Stimulated activated CD4-positive, alpha-beta T cell treated with anti-CD3 and anti-CD28 coated beads, TNF-alpha, amount 100 ng/mL, for 1 hour (primary cell): Measurements from ENCODE around the gene ZNF329.
"Not testable (repeated sequence)": the region's sequence is repeated elsewhere in the genome, so short reads cannot be mapped to it uniquely, and the experiment has no call there.

ENCODE experiments used
- DNase-seq, 3 donors: peaks; one replicate each; pipeline ENCODE4 v3.0.0-alpha.2; 2020; ENCODE audit warnings: low read depth in 3 of 3, low spot score in 1 of 3

ZNF329 gene

DNA sequence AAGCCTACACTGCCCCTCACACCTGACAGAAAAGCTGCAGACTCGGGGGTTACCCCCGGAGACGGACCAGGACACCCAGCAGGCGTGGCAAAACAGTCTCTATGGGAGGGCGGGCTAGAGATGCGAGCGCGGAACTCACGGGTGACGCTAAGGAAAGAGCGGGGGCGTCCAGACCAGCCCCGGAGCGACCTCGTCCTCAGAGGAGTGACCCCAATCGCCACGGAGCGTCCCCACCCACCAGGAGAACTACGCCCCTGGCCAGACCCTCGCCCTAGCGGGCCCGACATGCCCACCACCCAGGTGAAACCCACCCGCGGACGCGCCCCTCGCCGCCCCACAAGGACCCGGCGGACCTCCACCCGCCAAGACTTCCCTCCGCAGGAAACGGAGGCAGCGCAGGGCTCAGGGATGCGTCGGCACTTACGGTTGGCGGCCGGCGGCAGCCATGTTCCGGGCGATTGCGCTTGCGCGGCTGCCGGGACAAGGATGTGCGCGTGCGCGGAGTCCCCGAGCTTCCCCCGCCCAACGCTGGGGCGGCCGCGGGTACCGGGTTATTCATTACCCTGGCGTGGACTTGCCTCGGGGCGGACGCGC lies at the start of gene ZNF329:
ZNF329 (minus strand) TSS at position 462 of the 594 bp plus-strand sequence. CDS start 21,286 bp downstream, outside the sequence.
- DNase-seq = peak; percentile 77 to 96 (median 85)

DNA sequence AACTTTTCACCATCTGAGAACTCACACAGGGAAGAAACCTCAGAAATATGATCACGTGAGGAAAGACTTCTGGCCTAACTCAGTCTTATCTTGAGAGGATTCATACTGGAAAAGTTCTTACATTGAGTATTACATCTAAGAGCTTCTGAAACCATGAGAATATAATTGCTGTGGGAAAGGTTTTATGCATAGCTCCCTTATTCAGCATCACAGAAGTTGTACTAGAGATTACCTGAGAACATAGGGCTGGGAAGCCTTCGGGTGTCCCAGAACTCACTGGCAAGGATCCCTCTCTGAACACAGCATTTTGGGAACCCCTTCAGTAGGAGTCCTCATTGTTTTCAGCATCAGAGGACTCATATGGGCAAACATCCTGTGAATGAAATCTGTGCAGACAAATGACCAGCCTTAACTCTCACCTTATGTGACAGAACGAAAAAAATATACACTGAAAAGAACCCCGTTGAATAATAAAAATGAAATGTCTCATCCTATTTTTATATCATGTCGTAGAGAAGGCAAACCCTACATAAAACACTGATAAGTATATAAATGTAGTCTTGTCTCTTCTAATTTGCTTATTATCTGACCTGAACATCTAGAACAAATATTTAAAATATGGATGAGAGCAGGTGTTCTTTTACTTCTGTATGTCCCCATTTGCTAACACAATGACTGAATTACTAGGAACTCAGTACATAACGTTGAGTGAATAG lies 46.5 kb upstream of the ZNF329 start:
- no peak for DNase-seq

DNA sequence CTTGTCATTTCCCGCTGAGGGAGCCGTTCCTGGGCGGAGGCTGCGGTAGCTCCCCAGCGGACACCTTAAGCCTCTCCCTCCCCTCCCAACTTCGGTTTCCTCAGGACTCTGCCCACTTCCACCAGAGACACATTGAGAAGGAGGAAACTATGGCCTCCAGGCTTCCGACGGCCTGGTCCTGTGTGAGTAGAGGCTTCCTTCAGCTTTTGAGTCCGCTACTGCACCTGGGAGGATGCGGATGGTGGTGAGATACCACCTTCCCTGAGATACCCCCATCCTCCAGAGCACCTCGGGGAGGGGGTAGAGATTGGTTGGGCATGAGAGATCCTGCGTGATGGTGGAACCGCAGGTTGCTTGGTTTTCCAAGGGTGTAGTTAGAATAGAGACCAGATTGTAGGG lies 33.2 kb upstream of the ZNF329 start:
- DNase-seq = no peak

DNA sequence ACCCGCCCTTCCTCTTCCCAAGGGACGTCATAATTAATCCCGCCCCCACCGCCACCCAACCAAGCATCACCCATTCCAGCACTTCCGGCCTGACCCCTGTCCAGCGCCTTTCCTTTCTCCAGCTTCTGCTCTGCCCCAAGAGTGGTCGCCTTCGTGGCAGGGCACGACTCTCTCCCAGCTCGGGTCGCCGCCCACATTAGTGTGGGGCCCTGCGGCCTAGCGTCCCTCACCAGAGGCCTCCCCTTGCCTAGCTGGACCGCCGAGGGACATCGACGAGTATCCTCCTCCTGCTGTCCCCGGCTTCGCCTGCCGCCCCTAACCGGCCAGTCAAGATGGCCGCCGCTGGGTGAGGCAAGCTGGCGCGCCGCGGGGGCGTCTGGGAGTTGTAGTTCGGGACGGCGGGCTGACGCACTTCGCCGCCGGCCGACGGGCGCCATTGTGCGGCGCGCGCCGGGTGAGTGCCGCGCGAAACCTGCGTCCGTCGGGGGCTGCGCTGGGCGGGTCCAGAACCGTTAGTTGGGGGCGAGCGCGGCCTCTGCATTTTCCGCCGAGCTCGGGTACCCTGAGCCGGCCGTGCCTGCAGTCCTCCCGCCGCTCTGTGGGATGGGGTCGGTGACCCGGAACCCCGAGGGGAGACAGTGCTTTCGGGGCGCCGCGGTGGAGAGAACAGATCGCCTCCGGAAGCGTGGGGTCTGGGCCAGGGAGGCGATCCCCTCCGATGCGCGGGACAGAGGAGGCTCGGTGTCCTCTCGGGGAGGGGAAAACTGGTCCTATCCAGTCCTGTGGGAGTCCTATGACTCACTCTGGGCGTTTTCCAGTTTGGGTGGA lies 32.6 kb upstream of the ZNF329 start, which contains the start of gene ZNF274:
ZNF274 (plus strand) TSS at position 73 of the 828 bp plus-strand sequence. CDS start 905 bp downstream, outside the sequence.
- DNase-seq = peak; percentile 81 to 92 (median 83)

DNA sequence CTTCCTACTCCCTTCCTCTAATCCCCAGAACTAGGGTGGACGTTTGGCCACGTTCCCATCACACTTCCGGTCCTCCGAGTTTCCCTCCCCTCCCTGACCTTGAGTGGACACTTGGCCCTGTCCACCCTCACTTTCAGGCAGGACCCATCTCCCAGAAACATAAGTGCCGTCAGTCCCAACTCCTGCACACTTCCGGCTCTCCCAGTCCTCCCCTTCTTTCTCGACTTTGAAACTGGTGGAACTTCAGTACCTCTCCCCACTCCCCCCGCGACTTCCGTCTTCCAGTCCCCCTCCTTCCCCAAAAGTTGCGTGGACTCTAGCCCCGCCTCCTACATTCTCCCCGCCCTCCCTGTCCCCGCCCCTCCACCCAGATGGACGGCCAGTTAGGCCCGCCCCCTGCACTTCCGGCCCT lies 32.0 kb upstream of the ZNF329 start:
- peak; percentile 53 to 69 (median 67) for DNase-seq

DNA sequence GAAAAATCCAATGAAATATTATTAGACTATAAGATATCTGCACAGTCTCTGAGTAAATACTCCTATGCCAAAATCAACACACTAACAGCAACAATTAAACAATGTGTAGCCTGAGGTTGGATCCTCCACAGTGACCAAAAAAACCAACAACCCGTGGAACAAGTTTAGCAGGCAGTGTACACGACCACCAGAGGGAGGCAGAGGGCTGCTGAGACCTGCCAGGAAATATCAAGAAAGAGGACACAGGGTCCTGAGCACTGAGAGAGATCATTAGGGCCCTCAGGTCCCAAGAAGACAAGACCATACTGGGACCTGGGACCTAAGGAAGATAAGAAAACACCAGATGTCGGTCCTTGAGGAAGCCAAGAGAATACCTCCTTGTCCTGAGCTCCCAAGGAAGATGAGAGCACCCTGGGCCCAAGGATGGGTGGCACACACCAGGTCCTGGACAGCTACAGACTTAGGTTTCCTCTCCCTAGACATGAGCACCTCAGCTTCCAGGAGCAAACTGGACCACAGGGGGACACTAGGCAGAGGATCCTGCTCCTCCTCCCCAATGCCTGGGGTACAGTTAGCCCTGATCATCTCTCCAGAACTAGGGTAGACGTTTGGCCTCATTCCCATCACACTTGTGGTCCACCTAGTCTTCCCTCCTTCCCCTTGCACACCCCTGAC lies 31.4 kb upstream of the ZNF329 start:
- peak; percentile 11 to 47 (median 16) for DNase-seq

DNA sequence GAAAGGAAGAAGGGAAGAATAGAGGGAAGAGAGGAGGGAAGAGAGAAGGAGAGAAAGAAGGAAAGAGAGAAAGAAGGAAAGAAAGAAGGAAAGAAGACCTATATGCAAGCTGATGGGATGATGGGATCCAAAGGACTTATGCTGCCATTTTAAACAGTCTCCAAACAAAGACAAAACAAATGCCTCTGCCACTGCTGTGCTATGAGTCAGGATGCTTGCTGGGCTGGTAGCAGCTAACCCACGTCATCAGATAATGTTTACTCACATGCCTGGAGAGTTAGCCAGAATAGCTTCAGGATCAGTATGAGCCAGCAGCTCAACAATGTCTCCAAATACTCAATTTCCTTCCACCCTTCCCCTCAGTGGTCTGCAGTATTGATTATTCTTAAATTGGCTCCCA lies 20.3 kb upstream of the ZNF329 start:
- no peak for DNase-seq

DNA sequence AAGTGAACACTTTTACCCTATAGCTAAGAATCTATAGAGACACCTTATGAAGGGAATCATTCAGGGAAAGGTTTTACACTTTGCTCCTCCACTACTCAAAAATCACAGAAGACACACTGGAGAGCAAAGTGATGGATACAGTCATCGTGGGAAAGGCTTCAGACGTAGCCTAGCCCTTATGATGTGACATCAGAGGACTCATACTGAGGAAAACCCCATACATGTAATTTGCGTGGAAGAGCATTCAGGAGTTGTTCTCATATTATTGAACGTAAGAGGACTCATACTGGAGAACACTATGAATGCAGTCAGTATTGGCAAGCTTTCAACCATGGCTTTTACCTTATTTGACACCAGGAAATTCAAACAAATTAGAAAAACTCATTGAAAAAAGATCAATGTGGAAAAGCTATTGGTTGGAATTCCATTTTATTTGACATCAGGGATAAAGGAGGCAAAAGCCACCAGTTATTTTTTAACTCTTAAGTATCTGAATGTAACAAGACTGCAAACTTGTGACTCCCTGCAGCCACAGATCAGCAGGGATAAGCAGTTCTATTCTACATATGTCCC lies 16.2 kb upstream of the ZNF329 start:
- DNase-seq = no peak

DNA sequence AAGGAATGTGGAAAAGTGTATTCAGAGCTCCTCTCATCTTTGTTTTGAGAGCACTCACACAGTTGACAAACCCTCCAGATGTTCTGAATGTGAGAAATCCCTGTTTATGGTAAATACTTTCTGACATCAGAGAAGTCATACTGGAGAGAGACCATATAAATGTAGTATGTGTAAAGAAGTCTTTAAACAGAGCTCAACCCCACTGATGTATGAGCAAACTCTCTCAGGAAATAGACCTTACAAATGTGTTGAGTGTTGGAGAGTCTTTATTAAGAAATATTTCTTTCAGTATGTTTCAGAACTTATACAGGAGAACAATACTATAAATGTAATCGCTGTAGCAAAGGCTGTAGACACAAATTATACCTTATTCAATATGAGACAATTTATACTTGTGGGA lies 15.7 kb upstream of the ZNF329 start:
- no peak for DNase-seq

DNA sequence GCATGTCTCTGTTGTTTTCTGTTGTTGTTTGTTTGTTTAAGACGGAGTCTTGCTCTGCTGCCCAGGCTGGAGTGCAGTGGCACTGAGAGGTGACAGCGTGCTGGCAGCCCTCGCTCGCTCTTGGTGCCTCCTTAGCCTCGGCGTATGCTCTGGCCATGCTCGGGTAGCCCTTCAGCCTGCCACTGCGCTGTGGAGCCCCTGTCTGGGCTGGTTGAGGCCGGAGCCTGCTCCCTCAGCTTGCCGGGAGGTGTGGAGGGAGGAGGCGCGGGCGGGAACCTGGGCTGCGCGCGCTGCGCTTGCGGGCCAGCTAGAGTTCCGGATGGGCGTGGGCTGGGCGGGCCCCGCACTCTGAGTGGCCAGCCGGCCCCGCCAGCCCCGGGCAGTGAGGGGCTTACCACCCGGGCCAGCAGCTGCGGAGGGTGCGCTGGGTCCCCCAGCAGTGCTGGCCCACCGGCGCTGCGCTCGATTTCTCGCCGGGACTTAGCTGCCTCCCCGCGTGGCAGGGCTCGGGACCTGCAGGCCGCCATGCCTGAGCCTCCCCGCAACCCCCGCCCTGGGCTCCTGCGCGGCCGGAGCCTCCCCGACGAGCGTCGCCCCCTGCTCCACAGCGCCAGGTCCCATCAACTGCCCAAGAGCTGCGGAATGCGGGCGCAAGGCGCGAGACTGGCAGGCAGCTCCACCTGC lies 6.6 kb upstream of the ZNF329 start:
- no peak for DNase-seq

DNA sequence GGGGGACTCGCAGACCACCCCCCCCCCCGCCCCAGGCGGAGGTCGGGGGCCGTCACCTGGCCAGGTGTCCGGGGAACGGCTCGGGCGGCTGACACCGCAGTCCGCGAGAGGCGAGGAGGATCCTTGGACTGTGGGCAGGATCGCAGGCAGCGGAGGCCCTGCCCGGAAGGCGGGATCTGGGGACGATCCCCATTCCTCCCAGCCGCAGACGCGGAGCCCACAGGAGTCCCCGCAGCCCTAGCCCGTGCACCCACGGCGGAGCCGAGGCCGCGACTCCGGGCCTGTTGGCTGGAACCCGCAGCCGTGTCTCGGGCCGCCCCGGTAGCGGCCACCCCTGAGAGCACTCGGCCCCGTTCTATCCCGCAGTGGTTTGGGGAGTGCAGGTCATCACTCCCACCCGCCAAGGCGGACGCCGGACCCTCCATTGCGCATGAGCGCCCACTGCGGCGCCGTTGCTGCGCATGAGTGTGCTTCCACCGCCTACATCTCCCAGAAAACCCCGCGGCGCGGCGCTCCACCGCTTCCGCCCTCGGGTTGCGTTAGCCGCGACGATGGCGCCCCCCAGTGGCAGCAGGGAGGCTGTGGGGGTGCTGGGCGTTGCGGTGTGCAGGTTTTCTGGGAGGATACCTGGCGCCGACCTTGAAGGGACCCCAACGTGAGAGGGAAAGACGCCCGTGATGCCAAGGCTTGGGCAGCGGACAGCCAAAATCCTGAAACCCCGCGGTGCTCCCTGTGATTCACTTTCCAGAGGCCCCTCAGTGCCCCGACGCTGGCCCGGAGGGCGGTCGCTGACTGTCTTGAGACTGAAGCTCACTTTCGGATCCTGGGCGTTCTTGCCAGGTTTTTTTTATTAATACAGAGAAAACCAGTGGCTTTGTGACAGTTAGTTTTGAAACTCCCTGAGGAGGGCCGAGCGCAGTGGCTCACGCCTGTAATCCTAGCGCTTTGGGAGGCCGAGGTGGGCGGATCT lies 4.4 kb upstream of the ZNF329 start:
- DNase-seq = peak; percentile 94 to 99 (median 96)

DNA sequence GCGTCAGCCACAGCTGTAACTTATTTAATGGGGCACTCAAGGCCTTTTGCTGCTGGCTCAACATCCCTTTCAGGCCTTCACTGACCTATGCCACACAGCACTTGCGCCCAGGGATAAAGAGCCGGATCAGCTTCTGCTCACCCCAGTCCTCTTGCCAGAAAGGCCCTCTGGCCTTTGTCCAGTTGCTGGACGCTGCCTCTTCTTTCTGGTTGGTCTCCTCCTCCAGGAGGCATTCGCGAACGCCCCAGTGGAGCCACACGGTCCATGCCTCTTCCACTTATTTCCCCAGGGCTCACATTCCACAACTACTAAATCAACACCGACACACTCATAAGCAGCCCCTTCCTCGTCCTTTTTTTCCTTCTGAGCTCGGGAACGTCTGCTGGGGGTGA lies 3.7 kb upstream of the ZNF329 start:
- DNase-seq = no peak

DNA sequence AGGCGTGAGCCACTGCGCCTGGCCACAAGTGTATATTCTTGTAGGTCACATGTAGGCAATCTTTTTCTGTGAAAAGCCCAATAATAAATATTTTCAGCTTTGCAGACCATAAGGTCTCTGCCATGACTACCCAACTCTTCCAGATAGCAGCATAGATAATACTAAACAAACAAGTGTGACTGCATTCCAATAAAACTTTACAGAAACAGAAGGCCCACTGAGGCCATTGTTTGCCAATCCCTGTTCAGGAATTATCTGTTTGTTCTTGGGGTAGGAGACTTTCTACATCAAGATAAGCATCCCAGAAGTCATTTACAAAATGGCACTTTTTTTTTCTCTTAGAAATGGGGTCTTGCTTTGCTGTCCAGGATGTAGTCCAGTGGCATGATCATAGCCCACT lies 2.8 kb upstream of the ZNF329 start:
- no peak for DNase-seq

DNA sequence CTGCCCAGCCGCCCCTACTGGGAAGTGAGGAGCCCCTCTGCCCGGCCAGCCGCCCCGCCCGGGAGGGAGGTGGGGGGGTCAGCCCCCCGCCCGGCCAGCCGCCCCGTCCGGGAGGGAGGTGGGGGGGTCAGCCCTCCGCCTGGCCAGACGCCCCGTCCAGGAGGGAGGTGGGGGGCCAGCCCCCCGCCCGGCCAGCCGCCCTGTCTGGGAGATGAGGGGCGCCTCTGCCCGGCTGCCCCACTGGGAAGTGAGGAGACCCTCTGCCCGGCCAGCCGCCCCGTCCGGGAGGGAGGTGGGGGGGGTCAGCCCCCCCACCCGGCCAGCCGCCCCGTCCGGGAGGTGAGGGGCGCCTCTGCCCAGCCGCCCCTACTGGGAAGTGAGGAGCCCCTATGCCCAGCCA lies 3.1 kb downstream of the ZNF329 start:
- DNase-seq = not testable (repeated sequence)

DNA sequence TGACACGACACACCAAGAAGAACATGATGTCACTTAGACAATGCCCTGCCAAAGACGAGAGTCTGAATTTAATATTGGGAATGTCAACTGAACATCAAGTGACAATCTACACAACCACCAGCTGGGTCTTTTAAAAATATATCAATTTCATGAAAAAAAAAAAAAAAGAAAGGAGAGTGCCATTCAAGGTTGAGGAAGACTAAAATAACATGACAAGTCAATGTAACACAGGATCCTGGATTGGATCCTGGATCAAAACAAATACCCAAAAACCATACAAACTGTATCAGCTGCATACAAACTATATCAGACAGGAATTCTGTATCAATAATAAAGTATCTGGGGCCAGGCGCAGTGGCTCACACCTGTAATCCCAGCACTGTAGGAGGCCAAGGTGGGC lies 4.7 kb downstream of the ZNF329 start:
- no peak for DNase-seq

DNA sequence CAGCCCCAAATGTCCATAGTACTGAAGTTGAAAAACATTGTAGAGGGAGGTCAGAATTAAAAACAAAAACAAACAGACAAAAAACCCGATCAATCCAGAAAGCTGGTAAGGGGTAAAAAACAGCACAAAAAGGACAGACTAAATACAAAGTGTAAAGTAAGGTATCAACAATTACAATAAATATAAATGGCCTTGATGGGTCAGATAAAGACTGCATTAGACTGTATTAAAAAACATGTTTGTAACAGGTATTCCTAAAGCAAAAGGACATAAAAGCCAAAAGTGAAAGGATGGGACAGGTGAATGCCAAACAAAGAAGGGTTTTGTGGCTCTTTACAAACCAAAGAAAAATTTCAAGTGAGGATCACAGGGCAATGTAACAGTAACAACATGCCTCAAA lies 16.3 kb downstream of the ZNF329 start:
- DNase-seq = no peak

DNA sequence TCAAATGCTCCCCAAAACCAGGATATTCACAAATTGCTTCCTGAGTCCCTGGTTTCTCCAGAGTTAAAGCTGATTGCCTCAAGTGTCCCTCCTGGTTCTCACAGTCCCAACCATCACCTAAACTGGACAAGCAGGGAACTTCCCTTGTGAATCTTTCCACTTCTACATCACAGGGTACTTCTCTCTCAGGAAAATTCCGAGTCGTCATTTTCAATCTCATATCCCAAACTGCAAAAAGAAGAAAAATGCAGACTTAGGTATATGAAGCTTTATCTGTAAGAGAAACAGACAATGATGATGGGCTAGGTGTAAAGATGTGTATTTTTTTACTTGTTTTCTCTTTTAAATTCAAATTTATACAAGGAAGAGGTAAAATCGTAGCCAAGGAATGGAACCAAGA lies 21.3 kb downstream of the ZNF329 start:
- DNase-seq = no peak

DNA sequence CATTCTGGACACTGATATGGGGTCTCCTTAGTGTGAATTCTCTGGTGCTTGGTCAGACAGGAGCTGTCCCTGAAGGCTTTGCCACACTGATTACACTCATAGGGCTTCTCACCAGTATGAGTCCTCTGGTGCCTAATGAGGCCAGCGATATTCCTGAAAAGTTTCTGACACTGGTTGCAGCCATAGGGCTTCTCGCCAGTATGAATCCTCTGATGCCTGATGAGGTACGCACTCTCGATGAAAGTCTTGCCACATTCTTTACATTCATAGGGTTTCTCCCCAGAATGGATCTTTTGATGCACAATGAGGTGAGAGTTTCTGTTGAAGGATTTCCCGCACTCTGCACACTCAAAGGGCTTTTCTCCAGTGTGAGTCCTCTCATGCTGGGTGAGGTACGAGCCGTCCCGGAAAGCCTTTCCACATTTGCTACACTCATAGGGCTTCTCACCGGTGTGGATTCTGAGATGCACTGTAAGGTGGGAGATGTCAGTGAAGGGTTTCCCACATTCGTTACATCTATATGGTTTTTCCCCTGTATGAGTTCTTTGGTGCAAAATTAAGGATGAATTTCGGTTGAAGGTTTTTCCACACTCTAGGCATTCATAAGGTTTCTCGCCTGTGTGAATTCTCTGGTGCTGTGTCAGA lies 22.4 kb downstream of the ZNF329 start:
- no peak for DNase-seq

DNA sequence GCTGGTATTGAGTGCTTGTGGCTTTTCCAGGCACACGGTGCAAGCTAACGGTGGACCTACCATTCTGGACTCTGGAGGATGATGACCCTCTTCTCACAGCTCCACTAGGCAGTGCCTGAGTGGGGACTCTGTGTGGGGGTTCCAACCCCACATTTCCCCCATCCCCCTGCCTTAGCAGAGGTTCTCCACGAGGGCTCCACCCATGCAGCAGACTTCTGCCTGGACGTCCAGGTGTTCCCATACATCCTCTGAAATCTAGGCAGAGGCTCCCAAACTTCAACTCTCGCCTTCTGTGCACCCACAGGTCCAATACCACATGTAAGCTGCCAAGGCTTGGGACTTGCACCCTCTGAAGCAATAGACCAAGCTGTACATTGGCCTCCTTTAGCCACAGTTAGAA lies 27.2 kb downstream of the ZNF329 start:
- DNase-seq = no peak
